HG03108 (cell line): ENCODE results near the gene ZSWIM6.

Source experiments
- ATAC-seq: cut with Tn5 transposase; IDR thresholded peaks from one replicate; pipeline ENCODE4 v1.9.1; 2021; ENCODE audit warnings: moderate library complexity; ENCODE audit not compliant: unreplicated experiment

ZSWIM6 gene

DNA sequence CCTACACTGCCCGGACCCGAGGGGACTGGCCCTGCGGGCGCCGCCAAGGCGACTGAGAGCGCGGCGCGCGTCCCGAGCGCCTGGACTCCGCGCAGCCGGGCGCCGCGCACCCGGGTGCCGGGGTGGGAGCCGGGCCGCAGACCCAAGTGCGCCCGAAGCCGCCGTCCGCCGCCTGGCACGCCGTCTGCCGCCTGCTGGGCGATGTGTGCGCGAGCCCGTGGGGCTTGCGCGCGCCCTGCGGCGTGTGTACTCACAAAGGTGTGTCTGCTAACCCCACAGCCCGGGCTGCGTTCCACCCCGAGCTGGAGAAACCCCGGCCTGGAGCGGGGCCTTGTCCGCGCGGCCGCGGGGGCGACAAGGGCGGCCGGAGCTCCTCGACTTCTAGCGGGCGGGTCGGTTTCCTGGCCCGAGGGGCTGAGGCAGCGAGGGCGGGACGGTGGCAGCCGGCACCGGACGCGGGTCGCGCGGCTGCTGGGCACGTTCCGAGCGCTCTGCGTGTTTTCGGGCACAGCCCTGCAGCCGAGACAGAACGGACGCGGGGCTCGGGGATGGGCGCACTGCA, 1.1 kb upstream of the ZSWIM6 start:
- peak; percentile 27 for ATAC-seq

DNA sequence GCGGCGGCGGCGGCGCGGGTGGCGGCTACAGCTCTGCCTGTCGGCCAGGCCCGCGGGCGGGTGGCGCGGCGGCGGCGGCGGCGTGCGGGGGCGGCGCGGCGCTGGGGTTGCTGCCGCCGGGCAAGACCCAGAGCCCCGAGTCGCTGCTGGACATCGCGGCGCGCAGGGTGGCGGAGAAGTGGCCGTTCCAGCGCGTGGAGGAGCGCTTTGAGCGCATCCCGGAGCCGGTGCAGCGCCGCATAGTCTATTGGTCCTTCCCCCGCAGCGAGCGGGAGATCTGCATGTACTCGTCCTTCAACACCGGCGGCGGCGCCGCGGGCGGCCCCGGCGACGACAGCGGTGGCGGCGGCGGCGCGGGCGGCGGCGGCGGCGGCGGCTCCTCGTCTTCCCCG, 296 bp downstream of the ZSWIM6 start:
- ATAC-seq: no peak

DNA sequence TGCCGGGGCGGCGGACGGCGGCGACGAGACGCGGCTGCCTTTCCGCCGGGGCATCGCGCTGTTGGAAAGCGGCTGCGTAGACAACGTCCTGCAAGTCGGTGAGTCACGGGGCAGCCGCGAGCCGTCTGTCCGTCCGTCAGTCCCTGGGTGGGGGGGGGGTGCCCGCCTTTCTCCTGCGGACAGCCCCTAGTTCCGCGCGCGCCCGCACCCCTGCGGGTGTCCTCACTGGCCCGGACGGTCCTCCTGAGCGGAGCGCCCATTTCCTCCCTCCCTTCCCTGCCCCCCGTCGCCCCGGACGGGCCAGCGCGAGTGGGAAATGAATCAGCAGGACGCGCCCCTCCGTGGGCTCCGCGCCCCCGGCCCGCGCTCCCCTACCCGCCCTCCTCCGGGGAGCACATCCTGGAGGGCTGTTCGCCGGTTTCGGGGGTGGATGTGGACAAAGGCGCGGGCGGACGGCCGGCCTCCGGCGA, 828 bp downstream of the ZSWIM6 start:
- ATAC-seq: no peak

DNA sequence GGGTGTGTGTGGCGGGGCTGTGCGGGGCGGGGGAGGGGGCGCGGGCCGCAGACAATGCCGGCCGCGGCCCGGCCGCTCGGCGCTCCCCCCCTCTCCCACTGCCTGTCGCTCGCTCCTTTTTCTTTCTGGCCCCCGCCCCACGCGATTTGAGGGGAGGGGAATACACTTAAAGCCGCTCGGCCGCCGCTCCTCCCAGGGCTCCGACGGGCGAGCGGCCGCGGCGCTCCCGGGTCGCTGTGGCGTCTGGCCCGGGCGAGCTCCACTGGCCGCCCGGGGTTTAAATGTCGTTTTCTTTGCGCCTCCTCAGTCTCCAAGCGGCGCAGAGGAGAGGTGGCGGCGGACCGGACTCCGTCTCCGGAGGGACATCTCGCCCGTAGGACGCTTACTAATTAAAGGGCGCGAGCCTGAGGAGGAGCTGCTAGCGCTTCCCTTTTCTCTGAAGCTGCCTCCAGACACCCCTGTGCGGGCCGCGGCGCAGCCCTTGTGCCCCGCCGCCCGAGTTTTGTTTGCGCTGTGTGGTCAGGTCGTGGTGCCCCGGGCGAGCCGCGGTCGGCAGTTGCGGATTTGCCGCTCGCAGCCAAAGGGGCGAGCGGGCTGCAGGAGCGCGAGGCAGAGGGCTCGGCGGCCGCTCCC, 1.4 kb downstream of the ZSWIM6 start:
- ATAC-seq: no peak

DNA sequence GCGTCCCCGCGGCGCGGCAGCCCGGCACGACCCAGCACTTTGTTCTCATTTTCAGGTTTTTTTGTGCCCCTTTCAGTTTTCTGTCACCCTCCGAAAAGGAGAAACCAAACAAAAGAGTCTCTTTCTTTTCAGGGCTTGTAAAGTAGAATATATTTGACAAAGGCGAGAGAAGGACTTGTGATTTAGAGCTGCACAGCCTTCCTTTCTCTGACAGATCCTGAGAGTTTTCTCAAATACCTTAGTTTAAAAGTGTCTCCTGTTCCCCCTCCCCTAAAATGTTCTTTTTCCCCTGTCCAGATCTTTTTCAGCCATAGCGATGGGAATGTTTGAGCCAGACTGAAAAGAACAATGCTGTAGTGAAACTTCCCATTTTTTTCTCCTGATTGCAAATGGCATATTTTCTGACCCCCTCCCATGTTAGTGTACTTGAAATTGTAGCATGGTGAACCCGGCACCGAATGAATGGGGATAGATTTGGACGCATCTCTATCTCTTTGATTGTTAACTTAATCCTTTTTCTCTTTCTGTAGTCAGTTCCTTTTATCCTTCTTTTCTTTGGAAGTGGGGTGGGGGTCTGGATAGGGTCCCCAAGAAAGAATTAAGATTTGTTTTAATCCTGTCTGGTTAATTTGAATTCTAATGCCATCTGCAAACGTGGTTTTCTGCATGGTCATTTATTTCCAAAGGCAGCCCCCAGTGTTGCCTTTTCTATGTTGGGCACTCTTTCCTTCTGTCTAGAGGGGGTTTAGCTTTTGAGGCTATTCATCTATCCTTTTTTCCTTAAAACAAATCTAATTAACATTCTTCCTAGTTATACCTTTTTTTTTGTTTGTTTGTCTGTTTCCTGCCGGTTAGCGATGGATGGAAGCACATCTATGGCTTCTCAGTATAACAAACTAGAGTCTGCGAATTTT, 2.2 kb downstream of the ZSWIM6 start:
- no peak for ATAC-seq

DNA sequence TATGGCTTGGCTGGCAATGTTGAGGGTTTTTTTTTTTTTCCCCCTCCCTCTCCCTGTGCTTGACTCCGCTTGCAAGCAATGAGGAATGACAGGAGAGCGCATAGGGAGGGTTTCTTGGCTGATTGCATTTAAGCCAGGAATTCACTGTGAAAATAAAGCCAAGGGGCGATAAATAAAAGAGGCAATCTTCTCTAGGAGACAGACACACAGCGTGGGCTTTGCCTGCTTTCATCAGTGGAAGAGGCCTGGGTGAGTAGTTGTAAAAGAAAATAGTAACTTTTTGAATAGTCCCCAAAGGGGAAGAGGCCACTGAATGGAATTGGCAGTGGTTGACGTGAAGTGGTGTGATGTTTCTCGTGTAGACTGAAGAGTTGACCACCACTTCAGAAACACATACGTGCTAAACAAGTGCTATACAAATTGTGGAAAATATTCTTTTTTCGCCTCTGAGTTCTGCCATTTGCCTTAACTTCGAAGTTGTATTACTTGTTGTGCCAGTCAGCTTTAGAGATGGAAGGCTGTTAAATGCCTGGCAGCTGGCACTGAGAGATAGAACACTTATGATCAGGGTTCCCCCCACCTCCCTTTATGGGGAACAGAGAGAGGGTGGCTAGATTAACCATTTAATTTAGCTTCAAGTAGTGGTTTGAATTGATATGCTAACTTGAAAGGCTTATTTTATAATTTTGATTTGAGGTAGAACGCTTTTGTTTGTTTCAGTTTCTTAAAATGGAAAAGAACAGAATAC, 3.0 kb downstream of the ZSWIM6 start:
- ATAC-seq: no peak

DNA sequence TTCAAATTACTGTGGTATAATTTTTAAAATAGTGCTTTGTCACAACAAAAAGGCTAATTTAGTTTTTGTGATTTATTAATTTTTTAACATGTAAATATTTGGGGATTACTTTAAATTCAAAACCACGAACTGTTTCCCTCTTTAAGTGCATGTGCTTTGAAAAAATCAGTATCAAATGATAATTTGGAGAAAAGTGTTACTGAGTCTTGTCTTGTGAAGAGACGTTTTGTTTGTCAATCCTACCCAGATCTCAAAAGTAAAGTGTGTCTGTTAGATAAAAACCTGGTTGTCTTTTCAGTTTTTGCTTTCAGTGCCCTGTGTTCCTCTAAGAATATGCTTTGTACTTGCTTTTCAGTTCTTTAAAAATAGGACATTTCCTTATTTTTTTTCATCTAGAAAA, 7.7 kb downstream of the ZSWIM6 start:
- no peak for ATAC-seq

DNA sequence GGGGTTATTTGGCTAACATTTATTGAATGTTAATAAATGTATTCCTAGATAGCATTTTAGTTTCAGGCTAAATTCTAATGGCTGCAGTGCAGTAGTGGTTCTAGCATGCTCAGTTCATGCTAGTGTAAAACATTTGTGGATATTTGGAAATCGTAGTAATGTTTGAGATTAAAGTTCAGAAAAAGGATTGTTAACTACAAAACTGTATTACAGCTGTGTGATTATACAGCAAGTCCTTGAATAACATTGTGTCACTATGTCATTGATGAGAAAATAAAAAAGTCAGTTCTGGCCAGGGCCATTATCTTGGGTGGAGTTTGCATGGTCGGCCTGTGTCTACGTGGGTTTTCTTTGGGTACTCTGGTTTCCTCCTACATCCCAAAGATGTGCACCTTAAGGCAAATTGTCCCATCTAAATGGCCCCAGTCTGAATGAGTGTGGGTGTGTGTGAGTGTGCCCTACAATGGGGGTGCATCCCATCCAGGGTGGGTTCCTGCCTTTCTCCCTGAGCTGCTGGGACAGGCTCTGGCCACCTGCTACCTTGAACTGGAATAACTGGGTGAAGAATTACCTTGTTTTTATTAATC, 8.8 kb downstream of the ZSWIM6 start:
- ATAC-seq: no peak

DNA sequence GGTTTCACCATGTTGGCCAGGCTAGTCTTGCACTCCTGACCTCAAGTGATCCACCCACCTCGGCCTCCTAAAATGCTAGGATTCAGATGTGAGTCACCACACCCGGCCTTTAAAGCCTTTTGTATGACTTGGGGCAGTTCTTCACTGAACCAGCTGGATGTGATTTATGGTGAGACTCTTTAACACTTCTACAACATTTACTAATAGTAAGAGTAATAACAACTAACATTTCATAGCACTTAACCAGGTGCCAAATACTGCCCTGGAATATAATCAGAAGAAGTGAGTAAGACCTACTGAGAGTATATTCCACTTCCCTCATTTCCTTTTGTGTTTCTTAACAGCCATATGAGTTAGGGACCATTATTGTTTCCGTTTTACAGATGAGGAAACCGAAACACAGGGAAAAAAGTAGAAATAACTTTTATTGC, 10.0 kb downstream of the ZSWIM6 start:
- no peak for ATAC-seq

DNA sequence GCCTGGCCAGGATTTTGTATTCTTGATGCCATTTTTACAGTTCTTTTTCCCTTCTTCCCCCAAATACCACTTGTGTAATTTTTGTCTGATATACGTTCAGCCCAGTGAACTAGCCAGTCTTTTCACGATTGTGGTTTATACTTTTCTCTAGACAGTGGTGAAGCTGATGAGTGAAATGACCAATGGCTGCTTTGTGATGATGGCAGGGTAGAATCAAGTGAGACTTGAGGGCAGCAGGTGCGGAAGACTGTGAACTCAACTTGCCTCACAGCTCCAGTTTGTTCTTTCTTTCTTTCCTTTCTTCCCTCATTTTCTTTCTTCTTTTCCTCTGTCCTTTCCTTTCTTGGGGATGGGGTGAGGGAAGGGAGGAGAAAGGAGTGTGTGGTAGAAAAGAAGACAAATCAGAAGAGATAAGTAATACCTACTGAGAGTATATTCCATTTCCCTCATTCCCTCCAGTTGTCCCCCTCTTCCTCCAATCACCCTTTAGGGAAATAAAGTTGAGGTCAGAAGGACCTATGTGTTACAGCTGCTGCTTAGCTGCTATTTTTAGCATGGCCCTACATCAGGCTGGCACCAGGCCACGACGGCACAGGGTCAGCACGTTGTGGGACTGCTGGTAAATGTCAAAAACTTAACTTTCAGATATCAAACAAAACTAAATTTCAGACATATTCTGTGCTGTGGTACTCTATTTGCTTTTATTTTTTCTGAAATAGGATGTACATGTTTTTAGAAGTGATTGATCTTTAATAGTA, 12.3 kb downstream of the ZSWIM6 start:
- no peak for ATAC-seq

DNA sequence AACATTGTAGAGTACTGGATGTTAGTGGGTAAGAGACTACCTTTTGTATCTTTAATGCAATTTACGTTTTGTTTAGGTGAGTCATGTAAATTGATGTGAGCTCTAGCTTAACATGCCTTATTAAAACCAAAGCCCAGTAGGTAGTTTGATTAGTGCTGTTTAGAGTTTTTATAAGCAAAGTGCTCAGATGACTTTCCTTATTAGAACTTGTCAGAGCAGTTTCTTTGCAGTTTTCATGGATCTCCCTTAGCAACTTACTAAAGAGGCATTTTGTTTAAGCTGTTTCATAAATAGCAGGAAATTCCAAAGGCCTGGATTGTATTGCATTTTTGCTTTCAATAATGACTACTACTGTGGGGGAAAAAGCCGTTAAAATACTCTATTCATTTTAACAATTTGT, 14.5 kb downstream of the ZSWIM6 start:
- ATAC-seq: no peak

DNA sequence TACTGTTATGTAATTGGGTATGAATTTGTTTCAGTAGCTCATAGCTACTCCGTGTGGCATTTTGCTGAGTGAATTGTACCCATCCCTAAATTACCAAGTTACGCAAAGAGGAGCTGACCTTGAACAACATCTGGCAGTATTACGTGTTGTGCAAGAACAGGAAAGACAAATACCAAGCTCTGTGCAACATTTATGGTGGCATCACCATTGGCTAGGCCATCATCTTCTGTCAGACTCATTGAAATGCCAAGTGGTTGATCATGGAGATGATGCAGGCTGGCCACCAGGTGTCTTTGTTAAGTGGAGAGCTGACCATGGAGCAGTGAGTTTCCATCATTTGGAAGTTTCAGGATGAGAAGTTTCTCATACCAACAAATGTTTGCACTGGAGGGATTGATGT, 15.0 kb downstream of the ZSWIM6 start:
- no peak for ATAC-seq

DNA sequence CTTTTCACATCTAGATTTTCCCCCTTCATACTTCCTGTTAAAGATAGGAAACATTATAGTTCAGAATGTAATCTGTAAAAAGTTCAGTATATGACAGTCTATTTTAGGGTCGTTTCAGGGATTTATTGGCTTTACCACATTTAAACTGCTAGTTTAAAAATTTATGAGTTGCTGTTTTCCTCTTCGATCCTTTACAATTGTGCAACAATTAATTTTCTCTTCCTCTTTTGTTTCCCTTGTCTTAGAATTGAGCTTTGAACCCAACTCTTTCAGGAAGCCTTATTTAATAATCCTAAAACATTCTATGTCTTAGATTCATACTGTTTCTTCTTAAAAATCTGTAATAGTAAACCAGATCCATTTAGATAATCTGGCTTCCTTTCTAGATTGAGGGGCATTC, 16.4 kb downstream of the ZSWIM6 start:
- ATAC-seq: no peak

DNA sequence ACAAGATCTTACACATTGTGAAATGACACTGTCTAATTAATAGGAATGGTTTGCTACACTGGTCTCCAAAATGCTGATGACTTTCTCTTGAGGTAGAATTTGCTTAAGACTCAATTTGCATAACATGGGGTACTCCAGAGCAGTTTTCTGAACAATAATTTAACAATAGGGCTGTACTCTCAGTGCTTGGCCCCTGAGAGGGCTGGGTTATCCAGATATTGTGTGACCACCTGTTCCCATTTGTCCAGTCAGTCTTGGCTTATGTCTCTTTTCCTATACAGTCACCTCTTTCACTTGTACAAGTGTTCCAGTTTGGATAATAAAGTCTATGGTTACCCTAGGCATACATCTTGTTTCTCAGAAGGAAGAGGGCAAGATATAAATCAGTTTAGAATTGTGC, 17.9 kb downstream of the ZSWIM6 start:
- ATAC-seq: no peak

DNA sequence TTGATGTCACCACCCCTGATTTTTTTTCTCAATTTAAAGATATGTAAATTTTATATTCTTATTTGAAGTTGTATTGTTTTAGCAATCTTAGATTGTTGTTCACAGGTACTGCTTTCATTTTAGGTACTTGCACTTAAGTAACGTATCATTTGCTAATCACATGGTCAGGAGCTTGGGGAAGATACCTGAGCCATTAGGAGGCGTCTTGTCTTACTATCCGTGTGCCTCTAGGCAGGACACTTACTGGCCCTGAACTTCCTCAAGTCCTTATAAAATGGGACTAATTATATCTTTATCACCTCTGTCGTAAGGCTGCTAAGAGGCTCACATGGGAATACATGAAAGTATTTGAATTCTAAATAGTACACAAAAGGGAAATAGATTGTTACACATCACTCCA, 18.5 kb downstream of the ZSWIM6 start:
- no peak for ATAC-seq

DNA sequence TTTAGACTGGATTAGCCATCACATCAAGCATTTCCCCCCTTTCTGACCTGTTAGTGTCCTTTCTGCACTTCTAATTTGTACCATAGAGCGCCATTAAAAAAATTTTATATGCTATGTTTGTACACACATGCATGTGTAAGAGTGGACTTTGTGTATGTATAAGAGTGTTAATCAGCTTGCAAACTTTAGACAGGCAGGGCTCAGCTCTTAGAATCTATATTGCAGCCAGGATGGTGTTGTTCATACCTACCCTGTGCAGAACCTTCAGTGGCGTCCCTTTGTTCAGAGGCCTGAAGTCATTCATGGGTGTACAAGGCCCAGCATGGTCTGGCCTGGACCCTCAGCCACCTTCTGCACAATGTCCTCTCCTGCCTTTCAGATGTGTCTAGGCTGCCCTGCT, 19.7 kb downstream of the ZSWIM6 start:
- ATAC-seq: no peak

DNA sequence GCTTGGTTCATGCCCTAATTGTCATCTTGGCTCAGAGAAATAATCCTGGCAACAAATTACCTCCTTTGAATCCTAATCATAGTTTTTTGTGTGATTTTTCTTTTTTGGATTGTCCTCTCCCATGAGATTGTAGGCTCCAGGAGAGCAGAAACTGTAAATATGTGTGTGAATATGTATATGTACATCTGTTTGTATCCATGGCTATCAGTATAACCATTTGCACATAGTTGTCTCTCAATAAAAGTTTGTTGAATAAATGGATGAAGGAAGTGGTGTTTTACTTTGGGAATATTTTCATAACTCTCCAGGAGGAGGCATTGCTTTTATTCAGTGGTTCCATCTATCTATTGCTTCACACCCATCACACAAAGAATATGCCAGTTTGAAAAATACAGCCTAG, 20.1 kb downstream of the ZSWIM6 start:
- ATAC-seq: no peak

DNA sequence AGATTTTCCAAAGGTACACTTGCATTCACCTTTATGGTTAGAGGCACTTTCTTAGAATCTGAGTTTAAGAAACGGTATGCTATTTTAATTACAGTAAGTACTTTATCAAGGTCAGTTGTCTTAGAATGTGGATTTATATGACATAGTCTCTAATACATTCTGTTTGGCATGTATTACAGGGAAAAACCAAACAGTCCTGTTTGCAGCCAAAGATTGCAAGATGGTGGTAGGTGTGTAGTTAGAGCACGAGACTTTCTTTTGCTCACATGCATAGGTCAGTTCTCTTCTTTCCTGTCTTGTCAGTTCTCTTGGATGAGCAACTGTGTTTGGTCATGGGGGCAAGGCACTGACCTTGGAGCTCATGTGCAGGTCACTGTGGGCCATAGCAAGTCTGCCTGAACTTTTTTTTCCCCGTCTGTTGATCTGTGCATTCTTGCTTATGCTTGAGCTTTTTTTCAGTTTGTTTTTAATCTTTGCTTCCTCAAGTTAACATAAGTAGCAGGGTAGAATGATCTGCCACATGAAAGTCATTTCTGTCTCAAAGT, 20.6 kb downstream of the ZSWIM6 start:
- ATAC-seq: no peak

DNA sequence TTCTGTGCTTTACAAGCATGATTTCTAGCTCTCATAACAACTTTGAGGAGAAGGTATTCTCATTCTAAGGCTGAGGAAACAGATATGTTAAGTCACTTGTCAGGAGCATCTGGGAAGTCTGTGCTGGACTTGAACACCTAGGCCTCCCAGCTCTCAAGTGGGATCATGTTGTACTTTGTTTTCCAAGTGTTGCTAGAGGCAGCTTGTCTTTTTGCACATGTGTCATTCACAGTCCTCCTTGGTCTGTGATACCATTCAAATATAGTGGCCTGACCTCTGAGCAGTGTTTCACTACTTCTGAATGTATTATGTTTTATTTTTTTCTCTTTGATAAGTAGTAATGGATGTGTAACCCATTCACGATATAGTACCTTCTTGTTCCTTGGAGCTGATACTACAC, 21.2 kb downstream of the ZSWIM6 start:
- no peak for ATAC-seq

DNA sequence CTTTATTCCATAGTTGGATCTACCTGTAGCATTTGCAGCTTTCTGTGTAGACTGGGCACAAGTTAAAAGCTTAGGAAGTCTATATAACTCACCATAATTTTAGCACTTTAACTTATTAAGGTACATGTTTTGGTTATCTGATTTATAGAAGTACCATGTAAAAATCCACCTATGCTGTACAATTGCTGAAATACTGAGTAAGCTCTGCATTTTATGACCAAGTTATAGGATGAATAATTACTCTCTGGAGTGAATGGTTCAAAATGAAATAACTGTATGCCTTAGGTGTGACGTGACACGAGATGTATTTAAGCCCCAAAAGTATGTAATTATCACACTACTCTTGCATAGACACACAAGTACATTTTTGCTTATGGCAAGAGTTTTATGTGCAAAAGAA, 22.1 kb downstream of the ZSWIM6 start:
- no peak for ATAC-seq
